ENCODE measurements around the gene ARL4A.
"Not testable (repeated sequence)": the region's sequence is repeated elsewhere in the genome, so short reads cannot be mapped to it uniquely, and the experiment has no call there.

Gene ARL4A

DNA sequence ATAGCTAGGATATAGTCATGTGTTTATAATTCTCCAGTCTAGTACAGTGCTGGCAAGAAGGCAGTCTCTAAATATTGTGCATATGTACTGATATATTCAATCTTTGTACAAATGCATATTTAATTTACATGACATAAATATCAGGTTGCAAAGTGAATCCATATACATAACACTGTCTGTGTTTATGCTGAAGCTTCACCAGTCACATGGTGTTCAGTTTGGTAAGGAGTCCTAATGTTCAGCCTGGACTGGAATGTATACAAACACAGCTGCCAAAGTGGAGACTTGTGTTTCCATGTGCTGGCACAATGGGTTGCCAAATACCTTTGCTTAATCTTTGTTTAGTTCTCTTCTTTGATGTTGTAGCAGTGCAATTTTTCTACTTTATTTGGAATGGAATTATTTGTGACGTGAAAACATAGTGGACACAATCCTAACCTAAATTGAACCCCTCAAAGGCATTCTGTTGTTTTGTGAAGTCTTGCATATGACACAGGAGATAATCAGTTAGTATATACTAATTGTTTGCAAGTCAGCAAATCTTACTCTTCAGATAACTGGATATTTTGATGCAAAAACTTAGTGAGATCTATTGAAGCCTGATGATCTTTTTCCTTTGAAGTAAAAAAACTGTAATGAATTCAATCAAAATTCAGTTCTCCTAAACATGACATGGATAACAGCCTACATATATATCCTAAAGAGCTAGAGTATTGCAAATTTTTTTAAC lies 17.3 kb upstream of the ARL4A start:
- DNase-seq = no peak

DNA sequence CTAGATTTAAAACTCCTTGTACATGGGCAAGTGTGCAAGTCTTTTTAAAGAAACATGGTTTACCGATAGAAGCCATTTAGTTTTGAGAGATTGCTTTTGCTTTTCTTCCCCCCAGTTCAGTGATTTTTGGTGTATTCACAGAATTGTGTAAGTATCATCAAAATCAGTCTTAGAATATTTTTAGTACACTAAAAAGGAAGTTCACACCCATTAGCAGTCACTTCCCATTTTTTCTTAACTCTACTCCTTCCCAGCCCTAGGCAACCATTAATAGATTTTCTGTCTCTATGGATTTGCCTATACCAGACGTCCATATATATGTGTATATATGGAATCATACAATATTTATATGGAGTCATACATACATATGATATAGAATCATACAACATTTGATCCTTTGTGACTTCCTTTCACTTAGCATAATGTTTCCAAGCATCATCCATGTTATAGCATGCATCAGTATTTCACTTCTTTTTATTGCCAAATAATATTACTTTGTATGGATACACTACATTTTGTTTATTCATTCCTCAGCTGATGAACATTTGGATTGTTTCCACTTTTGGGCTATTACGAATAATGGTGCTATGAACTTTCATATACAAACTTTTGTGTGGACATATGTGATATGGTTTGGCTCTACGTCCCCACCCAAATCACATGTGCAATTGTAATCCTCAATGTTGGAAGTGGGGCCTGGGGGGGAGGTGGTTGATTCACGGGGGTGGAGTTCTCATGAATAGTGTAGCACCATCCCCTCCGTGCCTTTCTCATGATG lies 16.5 kb upstream of the ARL4A start:
- DNase-seq = no peak

DNA sequence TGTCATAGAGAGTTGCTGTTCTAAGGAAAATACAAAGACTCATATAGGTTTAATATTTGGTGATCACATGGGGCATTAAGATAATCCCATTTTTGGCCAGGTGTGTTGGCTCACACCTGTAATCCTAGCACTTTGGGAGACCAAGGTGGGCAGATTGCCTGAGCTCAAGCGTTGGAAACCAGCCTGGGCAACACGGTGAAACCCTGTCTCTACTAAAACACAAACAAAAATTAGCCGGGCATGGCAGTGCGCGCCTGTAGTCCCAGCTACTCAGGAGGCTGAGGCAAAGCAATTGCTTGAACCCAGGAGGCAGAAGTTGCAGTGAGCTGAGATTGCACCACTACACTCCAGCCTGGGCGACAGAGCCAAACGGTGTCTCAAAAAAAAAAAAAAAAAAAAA lies 14.0 kb upstream of the ARL4A start:
- not testable (repeated sequence) for DNase-seq

DNA sequence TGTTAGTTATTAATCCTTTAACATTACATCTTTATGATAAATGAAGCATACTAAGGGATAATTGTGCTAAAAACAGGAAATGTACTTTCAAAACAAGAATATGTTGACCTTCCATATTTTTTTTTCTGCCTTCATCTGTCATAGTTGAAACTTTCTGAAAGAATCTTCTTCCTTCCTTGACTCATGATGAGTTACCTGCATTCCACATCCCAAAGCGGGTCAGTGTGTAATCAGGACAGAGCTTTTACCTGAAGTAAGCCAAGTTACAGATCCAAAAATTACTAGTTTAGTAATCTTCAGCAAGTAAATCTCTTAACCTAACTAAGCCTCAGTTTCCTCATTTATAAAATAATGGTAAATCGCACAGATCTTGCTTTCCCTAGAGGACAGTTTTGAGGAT lies 13.4 kb upstream of the ARL4A start:
- no peak for DNase-seq

DNA sequence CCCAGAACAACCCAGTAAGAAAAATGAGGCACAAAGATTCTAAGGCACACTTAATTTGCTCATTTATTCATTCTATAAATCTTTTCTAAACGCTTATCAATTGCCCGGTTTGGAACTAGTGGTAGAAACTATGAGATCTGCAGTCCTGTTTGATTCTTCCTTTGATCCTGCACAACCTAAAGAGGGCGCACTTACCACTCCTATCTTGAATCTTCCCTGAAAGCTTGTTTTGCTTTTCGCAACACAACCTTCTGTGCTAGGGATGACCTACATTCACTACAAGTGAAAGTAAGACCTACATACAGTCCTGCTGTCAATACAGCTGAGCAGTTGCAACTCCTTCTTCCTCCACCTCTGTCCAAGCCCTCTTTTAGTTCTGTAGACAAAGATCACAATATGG lies 12.6 kb upstream of the ARL4A start:
- no peak for DNase-seq

DNA sequence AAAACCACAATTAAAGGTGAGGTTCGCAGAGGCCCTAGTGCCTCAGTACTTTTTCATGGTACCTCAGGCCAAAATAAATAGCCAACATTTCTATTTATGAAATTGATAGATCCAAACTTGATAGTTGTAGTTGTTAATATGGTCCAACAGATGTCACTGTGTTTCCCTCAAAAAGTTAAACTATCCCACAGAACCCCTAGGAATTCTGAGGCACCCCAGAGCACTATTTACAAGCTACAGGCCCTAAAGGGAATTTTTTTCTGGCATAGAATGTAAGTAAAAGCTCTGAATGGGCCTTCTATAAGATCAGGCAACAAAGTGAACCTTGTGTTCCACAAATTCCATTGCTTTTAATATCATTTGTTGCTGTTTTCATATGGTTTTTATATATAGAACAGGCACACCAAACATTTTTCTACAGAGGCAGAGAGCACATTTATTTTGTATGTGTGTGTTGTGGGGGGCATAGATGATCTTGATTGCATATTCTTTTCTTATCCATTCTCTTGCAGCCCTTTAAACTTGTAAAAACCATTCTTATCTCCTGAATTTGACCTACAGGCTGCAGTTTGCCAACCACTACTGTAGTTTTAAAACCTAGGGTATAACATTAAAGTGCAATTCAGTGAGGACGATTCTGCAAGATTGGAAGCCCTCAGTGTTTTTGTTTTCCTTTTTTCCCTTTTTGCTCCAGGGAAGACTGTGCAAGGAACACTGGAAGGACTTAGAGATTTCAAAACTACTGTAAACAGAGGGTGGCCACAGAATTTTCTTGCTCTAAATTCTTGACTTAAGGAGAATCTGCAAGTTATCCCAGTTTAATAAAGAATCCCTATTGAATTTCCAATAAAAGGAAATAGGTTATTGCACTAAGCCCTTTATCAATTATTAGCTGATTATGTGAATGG lies 3.5 kb upstream of the ARL4A start:
- no peak for DNase-seq

DNA sequence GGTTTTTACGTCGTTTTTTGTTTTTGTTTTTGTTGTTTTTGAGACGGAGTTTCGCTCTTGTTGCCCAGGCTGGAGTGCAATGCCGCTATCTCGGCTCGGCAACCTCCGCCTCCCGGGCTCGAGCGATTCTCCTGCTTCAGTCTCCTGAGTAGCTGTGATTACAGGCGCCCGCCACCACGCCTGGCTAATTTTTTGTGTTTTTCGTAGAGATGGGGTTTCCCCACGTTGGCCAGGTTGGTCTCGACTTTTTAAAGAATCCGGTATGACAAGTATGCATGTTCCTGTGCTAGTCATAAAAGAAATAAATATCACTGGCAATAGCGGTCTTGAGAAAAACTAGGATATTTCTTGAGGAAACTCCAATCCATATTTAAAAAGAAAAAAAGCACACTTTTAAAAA lies 2.7 kb upstream of the ARL4A start:
- DNase-seq = no peak

DNA sequence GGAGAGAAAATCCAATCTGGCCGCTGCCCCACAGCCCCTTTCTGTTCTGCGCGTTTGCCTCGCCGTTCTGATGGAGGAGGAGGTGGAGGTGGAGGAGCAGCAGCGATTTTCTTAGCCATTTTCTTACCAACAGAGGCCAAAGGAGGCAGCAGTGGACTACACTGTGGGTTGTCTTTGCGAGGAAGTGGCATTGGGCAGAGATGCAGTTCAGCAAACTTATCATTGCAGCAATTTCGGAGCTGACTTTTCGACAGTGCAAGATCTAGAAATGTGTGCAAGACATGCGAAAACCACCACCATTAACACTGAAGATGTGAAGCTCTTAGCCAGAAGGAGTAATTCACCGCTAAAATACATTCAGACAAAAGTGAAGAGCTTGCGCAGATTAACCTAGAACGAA lies 1.9 kb upstream of the ARL4A start:
- peak in 1 of 2 experiments; percentile 15 for DNase-seq

DNA sequence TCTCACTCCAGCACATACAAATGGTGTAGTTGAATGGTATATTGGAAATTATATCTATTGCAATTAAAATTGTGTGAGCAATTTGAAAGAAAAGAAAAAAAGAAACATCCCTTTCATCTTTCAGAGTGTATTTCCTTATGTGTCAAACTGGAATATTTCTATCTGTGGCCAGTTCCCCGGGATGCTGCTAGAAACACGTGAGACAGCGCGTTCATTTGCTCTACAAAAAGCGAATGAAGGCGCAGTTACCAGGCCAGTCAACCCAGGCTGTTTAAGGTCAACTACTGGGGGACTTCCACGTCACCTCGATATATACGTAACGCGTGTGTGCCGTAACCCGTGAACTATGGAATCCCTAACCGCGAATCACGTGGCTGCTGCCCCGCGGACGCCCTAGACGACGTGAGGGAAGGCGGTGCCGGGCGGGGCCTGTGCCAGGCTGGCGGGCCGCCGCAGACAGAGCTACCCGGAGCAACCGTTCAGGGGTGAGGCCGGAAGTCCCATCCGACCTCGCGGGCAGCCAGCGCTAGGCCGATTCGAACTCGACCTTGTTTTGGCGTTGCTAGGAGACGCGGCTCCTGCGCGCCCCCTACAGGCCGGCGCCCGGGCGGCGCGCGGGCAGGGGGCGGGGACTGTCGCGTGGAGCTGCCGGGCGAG lies 1.1 kb upstream of the ARL4A start:
- peak; percentile 89 to 93 for DNase-seq

DNA sequence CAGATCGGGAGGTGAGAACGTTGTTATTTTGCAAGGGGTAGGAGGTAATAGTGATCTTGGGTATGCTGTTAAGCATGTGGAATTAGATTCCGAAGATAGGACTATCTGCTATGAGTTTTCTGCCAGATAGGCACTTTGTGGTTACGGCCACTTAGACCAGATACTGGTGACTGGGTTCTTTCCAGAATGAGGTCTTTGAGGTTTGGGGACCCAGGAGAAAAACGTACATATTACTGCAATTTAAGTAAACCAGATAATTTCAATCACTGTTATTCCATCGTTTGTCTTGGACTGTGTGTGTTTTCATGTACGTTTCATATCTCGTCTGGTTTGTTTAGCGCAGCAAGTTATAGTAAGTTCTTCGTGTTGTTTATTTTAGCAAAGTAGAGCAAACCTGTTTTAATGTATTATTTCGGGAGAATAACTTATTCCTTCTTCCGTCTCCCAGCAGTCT lies 312 bp downstream of the ARL4A start:
- no peak for DNase-seq

DNA sequence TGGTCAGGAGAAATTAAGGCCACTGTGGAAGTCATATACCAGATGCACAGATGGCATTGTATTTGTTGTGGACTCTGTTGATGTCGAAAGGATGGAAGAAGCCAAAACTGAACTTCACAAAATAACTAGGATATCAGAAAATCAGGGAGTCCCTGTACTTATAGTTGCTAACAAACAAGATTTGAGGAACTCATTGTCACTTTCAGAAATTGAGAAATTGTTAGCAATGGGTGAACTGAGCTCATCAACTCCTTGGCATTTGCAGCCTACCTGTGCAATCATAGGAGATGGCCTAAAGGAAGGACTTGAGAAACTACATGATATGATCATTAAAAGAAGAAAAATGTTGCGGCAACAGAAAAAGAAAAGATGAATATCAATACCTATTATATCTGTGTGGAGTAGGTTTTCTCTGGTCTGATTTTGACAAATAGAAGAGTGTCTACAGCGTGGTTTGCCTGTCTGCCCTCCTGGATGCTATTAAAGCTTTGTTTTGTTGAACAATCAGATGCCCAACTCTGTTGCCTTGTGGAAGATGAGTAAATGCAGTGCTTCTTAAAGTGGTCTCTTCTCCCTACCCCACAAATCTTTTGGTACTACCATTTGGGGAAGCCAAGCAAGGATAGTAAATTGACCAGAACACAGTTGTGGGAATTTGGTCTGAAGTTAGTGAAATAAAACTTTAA lies 1.2 kb downstream of the ARL4A start:
- not testable (repeated sequence) for DNase-seq

DNA sequence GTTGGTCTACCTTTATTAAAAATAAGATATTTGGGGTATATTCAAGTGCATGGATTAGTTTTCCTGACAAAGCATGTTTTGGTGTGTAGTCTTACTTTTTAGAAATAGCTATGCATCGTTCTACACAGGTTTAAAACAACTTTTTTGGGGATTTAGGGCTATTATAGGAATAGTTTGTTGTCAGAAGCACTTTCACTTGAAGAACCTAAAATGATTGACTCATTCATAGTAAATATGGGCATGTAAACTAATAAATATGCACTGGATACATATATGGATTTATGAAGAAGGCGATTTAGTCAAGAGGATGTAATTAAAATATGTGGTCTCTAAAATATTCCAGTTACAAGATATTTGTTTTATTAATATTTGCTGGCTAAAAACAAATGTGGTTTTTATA lies 2.0 kb downstream of the ARL4A start:
- DNase-seq = no peak

DNA sequence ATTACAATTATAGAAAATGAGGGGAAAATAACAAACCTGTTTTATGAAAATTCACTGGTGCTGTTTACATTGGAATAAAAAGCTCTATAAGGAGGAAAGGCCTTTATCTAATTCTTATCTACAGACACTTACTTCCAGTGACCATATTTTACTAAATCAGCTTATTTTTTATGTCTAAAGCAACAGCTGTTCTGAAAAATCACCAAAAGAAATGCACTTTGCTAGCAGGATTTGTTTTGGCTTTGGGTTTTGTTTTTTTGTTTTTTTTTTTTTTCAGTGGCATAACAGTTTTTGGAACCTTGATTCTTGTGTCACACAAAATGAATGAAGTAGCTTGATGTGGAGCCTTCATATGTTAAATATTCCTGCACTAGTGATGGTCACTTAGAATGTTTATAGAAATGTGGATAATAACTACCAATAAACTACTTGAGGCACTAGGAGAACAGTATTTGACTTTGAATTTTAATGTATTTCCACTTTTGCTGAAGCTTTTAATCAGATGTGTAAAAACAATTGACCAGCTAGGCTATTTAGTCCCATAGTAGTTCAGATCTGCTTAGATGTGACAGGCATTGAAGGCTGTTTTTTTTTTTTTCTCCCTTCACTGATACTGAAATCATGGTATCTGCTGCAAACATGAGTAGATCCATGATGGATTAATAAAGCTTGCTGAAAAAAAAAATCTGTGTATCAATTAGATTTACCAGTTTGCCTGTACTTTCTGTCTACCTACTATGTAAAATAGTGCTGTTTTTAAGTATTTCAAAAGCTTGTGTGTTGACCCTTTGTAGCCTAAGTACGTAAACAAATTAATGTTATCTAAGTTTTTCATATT lies 2.8 kb downstream of the ARL4A start:
- DNase-seq = no peak

DNA sequence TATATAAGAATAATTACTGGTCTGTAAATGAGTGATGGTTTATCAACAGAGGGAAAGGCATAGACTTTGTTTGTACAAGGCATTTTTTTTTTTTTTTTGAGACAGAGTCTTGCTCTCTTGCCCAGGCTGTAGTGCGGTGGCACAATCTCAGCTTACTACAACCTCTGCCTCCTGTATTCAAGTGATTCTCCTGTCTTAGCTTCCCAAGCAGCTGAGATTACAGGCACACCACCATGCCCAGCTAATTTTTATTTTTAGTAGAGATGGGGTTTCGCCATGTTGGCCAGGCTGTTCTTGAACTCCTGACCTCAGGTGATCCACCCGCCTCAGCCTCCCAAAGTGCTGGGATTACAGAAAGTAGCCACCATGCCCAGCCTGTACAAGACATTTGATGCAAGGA lies 4.0 kb downstream of the ARL4A start:
- not testable (repeated sequence) for DNase-seq

DNA sequence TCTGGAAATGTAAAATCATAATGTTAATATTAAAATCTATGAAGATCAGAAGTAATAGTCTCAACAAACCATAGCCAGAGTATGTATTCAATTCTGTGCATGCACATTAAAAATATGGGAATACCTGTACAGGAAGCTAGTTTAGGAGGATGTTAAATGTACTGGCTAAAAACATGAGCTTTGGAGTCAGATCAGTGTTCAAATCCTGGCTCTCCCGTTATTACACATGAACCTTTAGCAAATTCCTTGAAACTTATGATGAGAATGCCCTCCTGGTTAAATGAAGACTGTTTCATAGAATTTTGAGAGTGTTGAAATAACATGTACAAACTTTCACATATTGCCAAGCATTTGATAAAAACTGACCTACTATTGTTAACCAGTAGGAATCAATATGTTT lies 4.6 kb downstream of the ARL4A start:
- DNase-seq = no peak

DNA sequence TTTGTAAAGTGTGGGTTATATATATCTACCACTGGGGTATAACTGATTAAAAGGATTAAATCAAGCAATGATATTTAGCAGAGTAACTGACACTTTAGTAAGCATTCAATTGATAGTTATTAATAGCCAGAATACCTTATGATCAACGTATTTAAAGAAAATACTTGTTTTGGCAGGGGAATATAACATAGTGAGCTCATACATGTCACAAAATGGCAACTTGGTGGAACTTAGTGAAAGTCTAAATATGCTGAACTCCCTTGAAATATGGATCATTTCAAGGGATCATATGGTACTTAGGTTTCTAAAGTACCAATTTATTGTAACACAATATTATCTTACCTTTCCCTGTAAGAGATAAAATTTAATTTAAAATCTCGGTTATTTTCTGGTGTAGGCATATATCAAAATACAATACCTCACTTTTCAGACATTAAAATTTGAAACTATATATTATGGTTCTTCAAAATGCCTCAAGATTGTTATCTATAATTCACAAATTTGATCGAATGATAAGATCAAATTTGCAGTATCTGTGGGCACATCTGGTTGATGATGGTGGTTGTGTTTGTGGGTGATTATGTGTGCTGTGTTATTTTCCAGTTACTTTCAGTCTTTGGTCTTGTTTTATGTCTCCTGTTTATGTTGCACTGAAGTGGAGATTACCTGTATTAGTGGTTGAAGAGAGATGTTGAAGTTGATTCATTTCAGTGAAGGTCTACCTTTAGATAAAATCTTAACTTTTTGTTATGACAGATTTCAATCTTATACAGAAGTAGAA lies 5.2 kb downstream of the ARL4A start:
- no peak for DNase-seq

DNA sequence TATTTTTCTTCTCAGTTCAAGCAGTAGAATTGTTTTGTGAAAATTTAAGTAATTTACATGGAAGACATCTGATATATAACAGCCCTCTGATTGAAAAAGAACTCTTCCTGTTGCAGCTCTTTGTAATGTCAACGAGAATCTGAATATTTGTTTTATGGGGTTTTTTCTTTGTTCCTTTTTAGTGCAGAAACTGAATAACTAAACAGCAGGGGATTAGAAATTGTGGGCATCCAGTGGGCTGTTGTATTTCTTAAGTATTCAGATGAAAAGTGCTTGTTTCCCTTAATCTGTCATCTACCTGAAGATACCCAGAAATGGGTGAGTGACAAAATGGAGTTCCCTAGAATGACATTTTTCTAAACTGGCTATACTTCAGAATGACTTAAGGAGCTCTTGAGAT lies 7.4 kb downstream of the ARL4A start:
- DNase-seq = no peak

DNA sequence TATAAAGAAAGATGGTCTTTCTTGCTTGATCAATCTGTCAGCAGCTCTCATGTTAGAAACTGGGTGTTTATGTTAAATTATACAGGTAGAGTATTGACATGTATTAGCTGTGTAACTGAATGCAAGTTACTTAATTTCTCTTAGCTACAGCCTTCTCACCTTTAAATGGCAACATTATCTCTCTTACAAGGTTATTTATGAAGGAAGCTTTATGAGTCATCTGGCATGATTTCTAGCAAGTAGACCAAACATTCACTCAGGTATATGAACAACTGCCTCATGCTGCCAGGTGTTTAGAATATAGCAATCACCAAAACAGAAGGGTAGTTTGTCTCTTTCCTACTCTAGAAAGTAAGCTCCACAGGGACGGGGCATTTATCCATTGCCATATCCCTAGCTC lies 8.5 kb downstream of the ARL4A start:
- DNase-seq = no peak

DNA sequence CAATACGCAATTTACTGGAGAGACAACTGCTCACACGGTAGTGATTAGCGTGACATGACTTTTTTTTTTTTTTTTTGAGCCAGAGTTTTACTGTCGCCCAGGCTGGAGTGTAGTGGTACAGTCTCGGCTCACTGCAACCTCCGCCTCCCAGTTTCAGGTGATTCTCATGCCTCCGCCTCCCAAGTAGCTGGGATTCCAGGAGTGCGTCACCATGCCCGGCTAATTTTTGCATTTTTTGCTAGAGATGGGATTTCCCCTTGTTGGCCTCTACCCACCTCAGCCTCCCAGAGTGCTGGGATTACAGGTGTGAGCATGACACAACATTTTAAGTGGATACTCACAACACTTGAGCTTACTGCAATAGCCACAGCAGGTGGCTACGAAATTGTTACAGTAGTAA lies 11.9 kb downstream of the ARL4A start:
- DNase-seq = no peak

DNA sequence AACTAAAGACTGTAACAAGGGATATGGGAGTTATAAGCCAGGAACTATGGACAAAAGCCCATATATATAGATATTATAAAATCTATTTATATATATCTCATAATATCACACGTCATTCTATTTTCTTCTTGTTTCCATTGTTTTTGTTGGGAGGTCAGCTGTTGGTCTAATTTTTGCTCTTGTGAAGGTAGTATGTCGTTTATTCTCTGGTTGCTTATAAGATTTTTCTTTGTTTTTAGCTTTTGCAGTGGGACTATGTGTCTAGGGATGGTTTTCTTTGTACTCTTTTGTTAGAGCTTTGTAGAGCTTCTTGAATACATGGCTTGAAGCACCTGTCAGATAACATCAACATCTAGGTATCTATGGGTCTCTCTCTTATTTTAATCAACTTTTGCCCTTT lies 14.0 kb downstream of the ARL4A start:
- no peak for DNase-seq

DNA sequence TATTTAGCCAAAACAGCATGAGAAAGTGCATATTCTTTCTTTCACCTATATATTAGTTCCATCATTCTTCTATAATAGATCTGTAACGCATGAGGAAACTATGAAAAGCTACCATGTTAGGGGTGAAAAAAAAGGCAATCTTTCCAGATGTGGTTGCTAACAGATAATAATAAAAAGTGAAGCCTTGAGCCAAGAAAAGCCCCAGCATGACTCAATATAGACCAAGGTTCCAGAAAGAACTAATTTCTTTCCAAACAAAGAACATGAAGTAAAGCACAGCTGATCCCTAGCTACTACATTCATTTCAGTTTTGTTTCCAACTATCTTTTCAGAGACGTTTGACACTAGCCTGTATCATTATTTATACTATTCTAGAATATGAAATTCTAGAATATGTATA lies 16.4 kb downstream of the ARL4A start:
- DNase-seq = no peak
